Cortex of kidney (tissue), 1 donor: ENCODE results near the gene BASP1.

ENCODE experiments used
- DNase-seq: peaks from one replicate; lab custom pipeline; 2025; lab: John Stamatoyannopoulos, UW

The BASP1 gene

DNA sequence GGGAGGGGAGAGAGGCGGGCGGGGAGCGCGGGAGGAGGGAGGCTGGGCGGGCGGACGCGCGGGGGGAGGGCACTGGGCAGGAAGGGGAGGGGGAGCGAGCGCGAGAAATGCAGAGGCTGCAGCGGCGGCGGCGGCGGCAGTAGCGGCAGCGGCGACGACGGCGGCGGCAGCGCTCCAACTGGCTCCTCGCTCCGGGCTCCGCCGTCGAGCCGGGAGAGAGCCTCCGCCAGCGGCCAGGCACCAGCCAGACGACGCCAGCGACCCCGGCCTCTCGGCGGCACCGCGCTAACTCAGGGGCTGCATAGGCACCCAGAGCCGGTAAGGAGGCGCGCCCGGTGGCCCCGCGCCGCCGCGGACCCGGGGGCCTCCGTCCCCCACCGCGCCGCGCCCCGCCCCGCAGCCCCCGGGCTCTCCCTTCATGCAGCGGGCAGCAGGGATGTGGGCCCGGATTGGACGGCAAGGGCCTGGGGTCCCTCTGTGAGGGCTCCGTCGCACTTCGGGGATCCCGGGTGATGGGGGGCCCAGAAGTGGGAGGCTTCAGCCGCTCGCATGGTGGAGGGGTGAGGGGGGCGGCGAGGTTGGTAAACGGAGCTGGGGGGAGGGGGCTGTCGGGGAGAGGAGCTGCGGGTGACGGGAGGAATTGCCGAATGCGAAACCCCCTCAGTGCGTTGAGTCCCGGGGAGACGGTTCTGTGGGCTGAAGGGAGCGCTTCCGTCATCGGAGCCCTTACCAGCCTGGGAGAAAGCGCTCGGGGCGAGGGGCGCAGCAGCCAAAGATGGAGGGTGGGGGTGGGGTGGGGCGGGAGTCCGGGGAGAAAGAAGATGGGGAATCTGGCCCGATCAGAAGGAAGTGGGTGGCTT lies at the start of gene BASP1:
BASP1 (plus strand) TSS at position 139 of the 860 bp plus-strand sequence. CDS start 57,586 bp downstream, outside the sequence.
- DNase-seq, result no peak

DNA sequence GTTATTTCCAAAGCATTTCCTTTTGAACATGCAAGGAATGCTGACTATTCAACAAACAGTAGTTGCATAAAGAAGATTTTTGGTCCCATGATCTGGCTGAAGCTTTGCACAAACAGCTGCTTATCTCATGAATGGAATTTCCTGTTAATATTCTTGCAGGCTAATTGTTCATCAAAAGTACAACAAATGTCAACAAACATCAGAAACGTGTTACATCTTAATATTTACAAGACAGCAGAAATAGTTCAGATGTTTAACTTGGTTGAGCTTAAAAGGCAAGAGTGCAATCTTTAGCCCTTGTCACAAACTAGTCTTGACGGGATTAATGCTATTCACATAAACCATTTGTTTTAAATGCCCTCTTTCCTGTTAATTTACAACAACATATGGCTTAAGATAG lies 47.9 kb upstream of the BASP1 start:
- DNase-seq, result no peak

GRCh38 chr5:17172791-17173190 lies 44.6 kb upstream of the BASP1 start:
- no peak for DNase-seq

DNA sequence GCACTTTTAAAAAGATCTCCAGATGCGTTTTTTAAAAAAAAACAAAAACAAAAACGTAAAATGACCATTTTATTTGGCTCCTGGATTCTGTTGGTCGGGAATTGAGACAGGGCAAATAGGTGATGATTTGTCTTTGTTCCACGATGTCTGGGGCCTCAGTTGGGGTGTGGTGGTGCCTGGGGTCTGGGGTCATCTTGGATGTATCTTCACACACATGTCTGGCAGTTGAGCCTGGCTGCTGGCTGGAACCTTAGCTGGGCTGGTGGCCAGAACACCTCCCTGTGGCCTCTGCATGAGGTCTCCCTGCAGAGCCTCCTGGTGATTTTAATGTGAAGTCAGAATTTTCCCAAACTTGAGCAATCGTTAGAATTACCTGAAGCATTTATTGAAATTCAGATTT lies 42.5 kb upstream of the BASP1 start:
- no peak for DNase-seq

GRCh38 chr5:17177501-17178372 lies 39.7 kb upstream of the BASP1 start:
- no peak for DNase-seq

- no peak for DNase-seq
Observed at GRCh38 chr5:17178373-17178675, 39.1 kb upstream of the BASP1 start.

GRCh38 chr5:17180330-17180843 lies 37.0 kb upstream of the BASP1 start:
- DNase-seq, result no peak

GRCh38 chr5:17180864-17181723 lies 36.3 kb upstream of the BASP1 start:
- no peak for DNase-seq

DNA sequence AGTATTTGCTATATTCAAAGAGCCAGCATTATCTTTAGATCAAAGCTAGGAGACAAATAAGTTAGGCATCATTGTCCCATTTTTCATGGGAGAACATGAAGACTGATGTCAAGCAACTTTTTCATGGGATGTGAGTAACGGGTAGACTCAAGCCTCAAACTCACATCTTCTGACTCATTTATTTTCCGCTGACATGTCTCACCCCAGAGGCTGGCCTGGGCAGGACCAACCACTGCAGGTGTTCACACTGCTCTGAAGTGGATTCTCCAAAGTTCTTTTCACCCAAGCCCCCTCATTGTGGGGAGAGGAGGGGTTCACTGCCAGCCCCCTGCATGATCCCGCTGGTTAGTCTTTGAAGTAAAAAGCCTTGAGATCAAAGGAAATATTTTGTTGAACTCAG lies 34.9 kb upstream of the BASP1 start:
- no peak for DNase-seq

DNA sequence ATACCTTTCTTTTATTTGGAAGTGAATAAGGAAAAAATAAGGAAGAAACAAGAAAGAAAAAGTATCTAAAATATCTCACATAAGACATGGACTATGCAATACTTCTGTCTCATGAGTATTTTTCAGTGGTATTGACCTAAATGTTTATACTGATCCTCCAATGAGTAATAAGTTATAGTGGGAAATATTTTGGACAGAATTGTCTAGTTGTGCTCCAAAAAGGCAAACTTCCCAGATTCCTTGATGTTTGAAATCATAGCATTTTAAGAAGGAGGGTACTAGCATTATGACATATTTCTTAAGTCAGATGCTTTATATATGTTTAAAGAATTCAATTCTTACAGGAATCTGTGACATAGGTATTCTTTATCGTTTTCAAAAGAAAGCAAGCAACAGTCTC lies 34.5 kb upstream of the BASP1 start:
- no peak for DNase-seq

DNA sequence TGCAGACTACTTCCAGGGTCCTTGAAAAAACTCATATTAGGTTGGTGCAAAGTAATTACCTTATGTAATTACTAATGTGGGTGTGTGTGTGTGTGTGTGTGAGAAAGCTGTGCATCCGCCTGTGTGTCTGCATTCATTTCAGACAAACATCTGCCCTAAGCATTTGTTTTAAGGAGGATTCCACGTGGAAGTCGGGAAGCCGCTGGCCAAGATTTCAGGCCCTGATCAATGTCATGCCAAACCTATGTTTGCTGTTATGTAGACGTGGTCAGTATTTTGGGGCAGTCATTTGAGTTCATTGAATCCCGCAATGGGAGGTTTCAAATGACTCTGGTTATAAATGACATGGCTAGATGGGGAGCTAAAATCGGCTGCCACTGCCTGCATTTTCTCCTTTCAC lies 33.6 kb upstream of the BASP1 start:
- DNase-seq, result no peak

GRCh38 chr5:17184588-17184987 lies 32.8 kb upstream of the BASP1 start:
- DNase-seq, result no peak

- no peak for DNase-seq
Observed at GRCh38 chr5:17185349-17185748, 32.1 kb upstream of the BASP1 start.

DNA sequence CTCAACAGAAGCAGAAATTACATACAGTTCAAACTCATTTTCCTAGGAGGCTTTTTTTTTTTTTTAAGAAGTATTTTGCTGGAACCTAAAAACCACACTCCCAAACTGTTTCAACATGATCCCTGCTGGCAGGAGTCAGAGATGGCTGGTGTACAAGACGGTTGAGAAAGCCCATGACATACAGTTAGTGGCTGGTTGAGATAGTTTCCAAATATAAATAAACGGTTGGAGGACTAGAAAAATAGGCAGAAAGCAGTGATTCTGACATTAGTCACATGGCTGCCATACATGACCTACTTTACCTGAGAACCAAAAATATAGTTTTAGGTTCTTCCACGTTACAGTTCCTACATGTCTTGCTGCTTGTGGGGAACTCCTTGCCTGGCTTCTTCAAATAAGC lies 31.7 kb upstream of the BASP1 start:
- DNase-seq, result no peak

DNA sequence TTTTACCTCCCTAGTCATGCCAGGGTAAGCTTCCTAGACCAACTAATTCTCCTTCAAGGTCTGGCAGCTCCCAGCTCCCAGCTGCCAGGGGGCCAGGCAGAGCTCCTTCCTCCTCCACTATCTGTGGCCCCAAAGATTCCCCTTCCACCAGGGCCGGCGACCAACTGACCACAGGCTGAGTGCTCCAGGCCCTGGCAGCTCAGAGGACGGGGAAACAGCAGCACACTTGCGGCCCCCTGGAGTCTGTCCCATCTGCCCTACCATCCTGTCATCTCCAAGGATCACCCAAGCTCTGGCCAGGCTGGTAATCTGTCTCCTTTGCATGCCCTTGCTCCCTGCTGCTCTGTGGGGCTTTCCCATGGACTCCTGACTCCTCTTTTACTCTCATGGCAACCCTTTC lies 31.2 kb upstream of the BASP1 start:
- DNase-seq, result no peak

GRCh38 chr5:17187011-17187785 lies 30.2 kb upstream of the BASP1 start:
- no peak for DNase-seq

- DNase-seq, result no peak
Observed at GRCh38 chr5:17187786-17188170, 29.7 kb upstream of the BASP1 start.

GRCh38 chr5:17189381-17190036 lies 27.9 kb upstream of the BASP1 start:
- no peak for DNase-seq

DNA sequence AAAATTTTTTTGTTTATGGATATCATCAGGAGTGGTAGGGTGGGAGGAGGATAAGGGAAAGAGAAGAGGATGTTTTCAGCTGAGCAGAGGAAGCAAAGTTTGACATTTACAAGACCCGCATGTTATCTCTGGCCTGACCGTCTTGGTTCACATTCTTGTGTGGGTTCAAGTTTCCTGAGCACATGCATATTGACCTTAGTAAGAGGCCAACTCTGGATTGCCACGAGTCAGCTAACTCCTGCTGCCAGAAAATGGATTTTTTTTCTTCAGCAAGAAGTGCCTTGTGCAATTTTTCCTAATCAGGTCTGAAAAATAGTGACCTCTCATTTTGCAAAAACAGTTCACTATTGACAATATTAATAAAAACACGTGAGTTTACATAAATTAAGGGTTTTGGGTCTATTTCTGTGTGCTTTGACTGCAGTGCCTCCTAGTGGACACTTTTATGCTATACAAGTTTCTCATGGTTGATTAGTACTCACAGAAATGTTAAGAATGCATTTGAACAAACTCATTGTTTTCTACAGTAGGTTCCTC lies 27.1 kb upstream of the BASP1 start:
- DNase-seq, result no peak

DNA sequence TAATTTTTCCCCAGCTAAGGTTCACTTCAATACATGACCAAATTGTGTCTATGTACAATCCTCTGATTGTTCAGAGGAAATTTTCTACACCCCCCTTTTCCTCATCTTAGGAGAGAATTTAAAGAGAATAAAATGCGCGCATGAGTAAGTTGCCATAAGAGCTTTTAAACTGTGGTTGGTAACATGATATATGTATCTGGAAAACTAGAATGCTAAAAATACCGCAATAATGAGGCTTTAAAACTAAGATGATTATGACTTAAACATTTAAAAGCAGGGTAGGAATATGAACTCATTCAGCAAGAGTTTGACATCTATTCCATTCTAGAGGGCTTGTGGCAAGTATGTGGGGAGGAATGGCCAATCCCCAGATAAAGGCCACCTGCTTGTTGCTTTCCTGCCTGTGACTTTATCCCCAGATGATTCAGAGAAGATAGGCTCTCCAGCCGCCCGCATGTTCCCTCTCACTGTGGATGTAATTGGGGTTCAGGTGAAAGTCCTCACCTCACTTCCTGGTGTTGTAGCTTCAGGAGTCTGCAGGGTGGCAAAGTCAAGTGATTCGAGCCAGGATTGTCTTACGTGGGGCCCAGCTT lies 26.5 kb upstream of the BASP1 start:
- no peak for DNase-seq
